HEK293 (cell line): ENCODE measurements around the gene WAPL.

Source experiments
- MYNN ChIP-seq: fragments of 450-650 bp; formaldehyde crosslinking; IDR thresholded peaks from 2 replicates; pipeline ENCODE4 v1.5.1; 2016; ENCODE audit warnings: missing biosample characterization, missing genetic modification characterization, borderline replicate concordance
- ZNF266 ChIP-seq: fragments of 450-650 bp; formaldehyde crosslinking; IDR thresholded peaks from 2 replicates; pipeline ENCODE4 v1.5.1; 2016; ENCODE audit warnings: missing biosample characterization, missing genetic modification characterization, low read depth
- ZNF571 ChIP-seq: fragments of 450-650 bp; formaldehyde crosslinking; IDR thresholded peaks from 2 replicates; pipeline ENCODE4 v1.5.0; 2017; ENCODE audit warnings: missing biosample characterization, missing genetic modification characterization
- ZNF600 ChIP-seq: fragments of 450-650 bp; formaldehyde crosslinking; IDR thresholded peaks from 2 replicates; pipeline ENCODE4 v1.5.1; 2016; ENCODE audit warnings: missing biosample characterization, missing genetic modification characterization
- ZNF670 ChIP-seq: fragments of 450-650 bp; formaldehyde crosslinking; IDR thresholded peaks from 2 replicates; pipeline ENCODE4 v1.5.1; 2016; ENCODE audit warnings: missing biosample characterization, missing genetic modification characterization, low read depth
- TF ChIP-seq, protein P1 (sequence below): fragments of 450-650 bp; formaldehyde crosslinking; IDR thresholded peaks from 2 replicates; pipeline ENCODE4 v1.5.1; 2016; ENCODE audit warnings: missing biosample characterization, missing genetic modification characterization
- TF ChIP-seq, protein P2 (sequence below): fragments of 450-650 bp; formaldehyde crosslinking; IDR thresholded peaks from 2 replicates; pipeline ENCODE4 v1.5.1; 2016; ENCODE audit warnings: missing biosample characterization, missing genetic modification characterization
- TF ChIP-seq, protein P3 (sequence below): fragments of 450-650 bp; formaldehyde crosslinking; IDR thresholded peaks from 2 replicates; pipeline ENCODE4 v1.5.1; 2016; ENCODE audit warnings: missing biosample characterization, missing genetic modification characterization
- TF ChIP-seq, protein P4 (sequence below): fragments of 450-650 bp; formaldehyde crosslinking; IDR thresholded peaks from 2 replicates; pipeline ENCODE4 v1.5.1; 2016; ENCODE audit warnings: missing biosample characterization, missing genetic modification characterization, borderline replicate concordance
- TF ChIP-seq, protein P5 (sequence below): fragments of 450-650 bp; formaldehyde crosslinking; IDR thresholded peaks from 2 replicates; pipeline ENCODE4 v1.5.1; 2016; ENCODE audit warnings: missing biosample characterization, missing genetic modification characterization
- TF ChIP-seq, protein P6 (sequence below): fragments of 450-650 bp; formaldehyde crosslinking; IDR thresholded peaks from 2 replicates; pipeline ENCODE4 v1.5.1; 2016; ENCODE audit warnings: missing biosample characterization, missing genetic modification characterization

The WAPL gene

DNA sequence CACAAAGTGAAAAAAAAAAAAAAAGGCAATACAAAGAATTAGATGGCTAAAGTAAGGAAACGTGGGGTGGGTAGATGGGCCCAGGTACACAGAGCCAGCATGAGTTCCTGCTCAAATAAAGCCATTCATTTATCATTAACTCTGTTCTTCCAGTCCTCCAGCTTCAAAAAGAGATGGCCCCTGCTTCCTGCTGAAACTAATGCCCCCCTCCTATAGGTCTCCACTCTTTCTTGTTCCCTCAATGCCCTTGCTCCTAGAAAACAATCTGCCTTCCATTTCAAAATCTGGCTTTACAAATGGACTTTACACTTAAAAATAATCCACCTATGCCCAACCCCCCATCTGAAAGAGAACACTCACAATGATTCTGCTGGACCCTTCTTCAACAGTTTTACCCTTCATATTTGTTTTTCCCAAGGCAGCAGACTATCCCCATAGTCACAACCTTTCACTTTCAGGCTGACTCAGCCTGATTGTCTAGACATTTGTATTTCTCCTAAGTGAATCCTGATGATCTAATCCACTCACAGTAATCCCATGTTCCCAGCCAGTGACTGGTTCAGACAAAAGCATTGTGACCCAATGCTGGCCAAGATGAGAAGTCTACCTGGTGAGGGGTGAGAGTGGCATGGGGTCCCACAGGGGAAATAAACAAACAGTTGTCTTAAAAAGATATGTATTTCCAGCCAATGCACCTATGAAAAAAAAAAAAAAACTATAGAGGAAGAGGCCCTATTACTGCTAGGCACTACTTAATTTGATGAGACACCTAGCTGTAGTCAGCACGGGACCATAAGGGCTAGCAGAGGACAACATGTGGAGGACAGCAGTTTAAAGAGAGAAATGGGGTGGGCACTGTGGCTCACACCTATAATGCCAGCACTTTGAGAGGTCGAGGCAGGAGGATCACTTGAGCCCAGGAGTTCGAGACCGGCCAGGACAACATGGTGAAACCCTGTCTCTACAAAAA, 80.4 kb downstream of the WAPL start (continued):
- TF ChIP-seq MYNN (tag by site-specific recombination) (no peak), ZNF266 (tag by site-specific recombination) (no peak; the same call in 1 of the 2 replicates), ZNF600 (tag by site-specific recombination) (peak; percentile 44; the same call in 1 of the 2 replicates), ZNF670 (no peak), ZNF571 (tag by site-specific recombination) (no peak)
- TF ChIP-seq, protein P1, sequence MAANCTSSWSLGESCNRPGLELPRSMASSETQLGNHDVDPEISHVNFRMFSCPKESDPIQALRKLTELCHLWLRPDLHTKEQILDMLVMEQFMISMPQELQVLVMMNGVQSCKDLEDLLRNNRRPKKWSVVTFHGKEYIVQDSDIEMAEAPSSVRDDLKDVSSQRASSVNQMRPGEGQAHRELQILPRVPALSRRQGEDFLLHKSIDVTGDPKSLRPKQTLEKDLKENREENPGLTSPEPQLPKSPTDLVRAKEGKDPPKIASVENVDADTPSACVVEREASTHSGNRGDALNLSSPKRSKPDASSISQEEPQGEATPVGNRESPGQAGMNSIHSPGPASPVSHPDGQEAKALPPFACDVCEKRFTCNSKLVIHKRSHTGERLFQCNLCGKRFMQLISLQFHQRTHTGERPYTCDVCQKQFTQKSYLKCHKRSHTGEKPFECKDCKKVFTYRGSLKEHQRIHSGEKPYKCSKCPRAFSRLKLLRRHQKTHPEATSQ (tag by site-specific recombination): no peak
- TF ChIP-seq, protein P2, sequence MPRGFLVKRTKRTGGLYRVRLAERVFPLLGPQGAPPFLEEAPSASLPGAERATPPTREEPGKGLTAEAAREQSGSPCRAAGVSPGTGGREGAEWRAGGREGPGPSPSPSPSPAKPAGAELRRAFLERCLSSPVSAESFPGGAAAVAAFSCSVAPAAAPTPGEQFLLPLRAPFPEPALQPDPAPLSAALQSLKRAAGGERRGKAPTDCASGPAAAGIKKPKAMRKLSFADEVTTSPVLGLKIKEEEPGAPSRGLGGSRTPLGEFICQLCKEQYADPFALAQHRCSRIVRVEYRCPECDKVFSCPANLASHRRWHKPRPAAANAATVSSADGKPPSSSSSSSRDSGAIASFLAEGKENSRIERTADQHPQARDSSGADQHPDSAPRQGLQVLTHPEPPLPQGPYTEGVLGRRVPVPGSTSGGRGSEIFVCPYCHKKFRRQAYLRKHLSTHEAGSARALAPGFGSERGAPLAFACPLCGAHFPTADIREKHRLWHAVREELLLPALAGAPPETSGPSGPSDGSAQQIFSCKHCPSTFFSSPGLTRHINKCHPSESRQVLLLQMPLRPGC (tag by site-specific recombination): 0 out of 2 replicates have a peak, but pooled peaks have one; percentile 11
- TF ChIP-seq, protein P3, sequence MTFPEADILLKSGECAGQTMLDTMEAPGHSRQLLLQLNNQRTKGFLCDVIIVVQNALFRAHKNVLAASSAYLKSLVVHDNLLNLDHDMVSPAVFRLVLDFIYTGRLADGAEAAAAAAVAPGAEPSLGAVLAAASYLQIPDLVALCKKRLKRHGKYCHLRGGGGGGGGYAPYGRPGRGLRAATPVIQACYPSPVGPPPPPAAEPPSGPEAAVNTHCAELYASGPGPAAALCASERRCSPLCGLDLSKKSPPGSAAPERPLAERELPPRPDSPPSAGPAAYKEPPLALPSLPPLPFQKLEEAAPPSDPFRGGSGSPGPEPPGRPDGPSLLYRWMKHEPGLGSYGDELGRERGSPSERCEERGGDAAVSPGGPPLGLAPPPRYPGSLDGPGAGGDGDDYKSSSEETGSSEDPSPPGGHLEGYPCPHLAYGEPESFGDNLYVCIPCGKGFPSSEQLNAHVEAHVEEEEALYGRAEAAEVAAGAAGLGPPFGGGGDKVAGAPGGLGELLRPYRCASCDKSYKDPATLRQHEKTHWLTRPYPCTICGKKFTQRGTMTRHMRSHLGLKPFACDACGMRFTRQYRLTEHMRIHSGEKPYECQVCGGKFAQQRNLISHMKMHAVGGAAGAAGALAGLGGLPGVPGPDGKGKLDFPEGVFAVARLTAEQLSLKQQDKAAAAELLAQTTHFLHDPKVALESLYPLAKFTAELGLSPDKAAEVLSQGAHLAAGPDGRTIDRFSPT (tag by site-specific recombination): peak; percentile 55; the same call in 1 of the 2 replicates
- TF ChIP-seq, protein P4, sequence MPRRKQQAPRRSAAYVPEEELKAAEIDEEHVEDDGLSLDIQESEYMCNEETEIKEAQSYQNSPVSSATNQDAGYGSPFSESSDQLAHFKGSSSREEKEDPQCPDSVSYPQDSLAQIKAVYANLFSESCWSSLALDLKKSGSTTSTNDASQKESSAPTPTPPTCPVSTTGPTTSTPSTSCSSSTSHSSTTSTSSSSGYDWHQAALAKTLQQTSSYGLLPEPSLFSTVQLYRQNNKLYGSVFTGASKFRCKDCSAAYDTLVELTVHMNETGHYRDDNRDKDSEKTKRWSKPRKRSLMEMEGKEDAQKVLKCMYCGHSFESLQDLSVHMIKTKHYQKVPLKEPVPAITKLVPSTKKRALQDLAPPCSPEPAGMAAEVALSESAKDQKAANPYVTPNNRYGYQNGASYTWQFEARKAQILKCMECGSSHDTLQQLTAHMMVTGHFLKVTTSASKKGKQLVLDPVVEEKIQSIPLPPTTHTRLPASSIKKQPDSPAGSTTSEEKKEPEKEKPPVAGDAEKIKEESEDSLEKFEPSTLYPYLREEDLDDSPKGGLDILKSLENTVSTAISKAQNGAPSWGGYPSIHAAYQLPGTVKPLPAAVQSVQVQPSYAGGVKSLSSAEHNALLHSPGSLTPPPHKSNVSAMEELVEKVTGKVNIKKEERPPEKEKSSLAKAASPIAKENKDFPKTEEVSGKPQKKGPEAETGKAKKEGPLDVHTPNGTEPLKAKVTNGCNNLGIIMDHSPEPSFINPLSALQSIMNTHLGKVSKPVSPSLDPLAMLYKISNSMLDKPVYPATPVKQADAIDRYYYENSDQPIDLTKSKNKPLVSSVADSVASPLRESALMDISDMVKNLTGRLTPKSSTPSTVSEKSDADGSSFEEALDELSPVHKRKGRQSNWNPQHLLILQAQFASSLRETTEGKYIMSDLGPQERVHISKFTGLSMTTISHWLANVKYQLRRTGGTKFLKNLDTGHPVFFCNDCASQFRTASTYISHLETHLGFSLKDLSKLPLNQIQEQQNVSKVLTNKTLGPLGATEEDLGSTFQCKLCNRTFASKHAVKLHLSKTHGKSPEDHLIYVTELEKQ (tag by site-specific recombination): no peak
- TF ChIP-seq, protein P5, sequence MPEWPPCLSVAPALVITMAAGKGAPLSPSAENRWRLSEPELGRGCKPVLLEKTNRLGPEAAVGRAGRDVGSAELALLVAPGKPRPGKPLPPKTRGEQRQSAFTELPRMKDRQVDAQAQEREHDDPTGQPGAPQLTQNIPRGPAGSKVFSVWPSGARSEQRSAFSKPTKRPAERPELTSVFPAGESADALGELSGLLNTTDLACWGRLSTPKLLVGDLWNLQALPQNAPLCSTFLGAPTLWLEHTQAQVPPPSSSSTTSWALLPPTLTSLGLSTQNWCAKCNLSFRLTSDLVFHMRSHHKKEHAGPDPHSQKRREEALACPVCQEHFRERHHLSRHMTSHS (tag by site-specific recombination): no peak
- TF ChIP-seq, protein P6, sequence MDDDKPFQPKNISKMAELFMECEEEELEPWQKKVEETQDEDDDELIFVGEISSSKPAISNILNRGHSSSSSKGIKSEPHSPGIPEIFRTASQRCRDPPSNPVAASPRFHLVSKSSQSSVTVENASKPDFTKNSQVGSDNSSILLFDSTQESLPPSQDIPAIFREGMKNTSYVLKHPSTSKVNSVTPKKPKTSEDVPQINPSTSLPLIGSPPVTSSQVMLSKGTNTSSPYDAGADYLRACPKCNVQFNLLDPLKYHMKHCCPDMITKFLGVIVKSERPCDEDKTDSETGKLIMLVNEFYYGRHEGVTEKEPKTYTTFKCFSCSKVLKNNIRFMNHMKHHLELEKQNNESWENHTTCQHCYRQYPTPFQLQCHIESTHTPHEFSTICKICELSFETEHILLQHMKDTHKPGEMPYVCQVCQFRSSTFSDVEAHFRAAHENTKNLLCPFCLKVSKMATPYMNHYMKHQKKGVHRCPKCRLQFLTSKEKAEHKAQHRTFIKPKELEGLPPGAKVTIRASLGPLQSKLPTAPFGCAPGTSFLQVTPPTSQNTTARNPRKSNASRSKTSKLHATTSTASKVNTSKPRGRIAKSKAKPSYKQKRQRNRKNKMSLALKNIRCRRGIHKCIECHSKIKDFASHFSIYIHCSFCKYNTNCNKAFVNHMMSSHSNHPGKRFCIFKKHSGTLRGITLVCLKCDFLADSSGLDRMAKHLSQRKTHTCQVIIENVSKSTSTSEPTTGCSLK (tag by site-specific recombination): no peak
